GM23248 (cell line): ENCODE data around the gene SDCCAG8.

Experiments used
- EZH2 ChIP-seq: fragments of 200-600 bp; sonication (generic); IDR thresholded peaks from 2 replicates; pipeline ENCODE4 v1.6.1; 2018; ENCODE audit warnings: antibody characterized with exemption, mild to moderate bottlenecking; ENCODE audit not compliant: insufficient read depth, poor library complexity, severe bottlenecking
- EZH2phosphoT487 ChIP-seq: fragments of 200-600 bp; sonication (generic); IDR thresholded peaks from 2 replicates; pipeline ENCODE4 v1.6.1; 2018; ENCODE audit warnings: antibody characterized with exemption, moderate library complexity, mild to moderate bottlenecking, low read depth; ENCODE audit not compliant: insufficient read depth

- TF ChIP-seq EZH2phosphoT487 (no peak), EZH2 (no peak)
Observed at GRCh38 chr1:243415663-243416408, 160.0 kb downstream of the SDCCAG8 start.
